GM23338 (cell line): ENCODE measurements around the gene ME1. TPM values are rescaled to one million over a fixed set of nuclear protein-coding genes. Genes with fewer than 3 reads are reported as not detected.
A peak's percentile ranks its signal among the peaks of the same experiment; 100 is the strongest.

Source experiments
- ATAC-seq: fragments of 200-7000 bp; cut with Tn5 transposase; 3 replicates; pipeline ENCODE4 v1.9.1; 2020
- DNase-seq: peaks from one replicate; pipeline ENCODE4 v3.0.0-alpha.2; 2015; ENCODE audit warnings: low spot score
- H2AFZ ChIP-seq: fragments of 200-600 bp; sonication (generic); 2 replicates; pipeline ENCODE4 v1.8.0; 2016; ENCODE audit warnings: antibody characterized with exemption, mild to moderate bottlenecking, moderate library complexity
- H3F3A ChIP-seq: fragments of 200-600 bp; sonication (generic); replicated peaks from 2 replicates; pipeline ENCODE4 v1.8.0; 2017; ENCODE audit warnings: antibody characterized with exemption, mixed run types, low read depth
- H3K27ac ChIP-seq: fragments of 200-600 bp; sonication (generic); 2 replicates; pipeline ENCODE4 v1.6.1; 2016; ENCODE audit warnings: low read depth
- H3K27me3 ChIP-seq: fragments of 200-600 bp; sonication (generic); 2 replicates; pipeline ENCODE4 v1.8.0; 2016; ENCODE audit warnings: mild to moderate bottlenecking, mixed run types, moderate library complexity; ENCODE audit not compliant: insufficient read depth
- H3K36me3 ChIP-seq: fragments of 200-600 bp; sonication (generic); 2 replicates; pipeline ENCODE4 v1.8.0; 2016; ENCODE audit warnings: mild to moderate bottlenecking; ENCODE audit not compliant: insufficient read depth
- H3K4me1 ChIP-seq: fragments of 200-600 bp; sonication (generic); 2 replicates; pipeline ENCODE4 v1.8.0; 2016; ENCODE audit warnings: mild to moderate bottlenecking, moderate library complexity; ENCODE audit not compliant: insufficient read depth
- H3K4me2 ChIP-seq: fragments of 200-600 bp; sonication (generic); 2 replicates; pipeline ENCODE4 v1.7.1; 2017; ENCODE audit warnings: mixed run types
- H3K4me3 ChIP-seq: fragments of 200-600 bp; sonication (generic); 2 replicates; pipeline ENCODE4 v1.6.1; 2016; ENCODE audit warnings: mixed run types
- H3K79me2 ChIP-seq: fragments of 200-600 bp; sonication (generic); replicated peaks from 2 replicates; pipeline ENCODE4 v1.8.0; 2017; ENCODE audit warnings: mild to moderate bottlenecking; ENCODE audit not compliant: insufficient read depth
- H3K9me2 ChIP-seq: fragments of 200-600 bp; sonication (generic); 2 replicates; pipeline ENCODE4 v1.8.0; 2017; ENCODE audit not compliant: insufficient read depth
- H4K20me1 ChIP-seq: fragments of 200-600 bp; sonication (generic); replicated peaks from 2 replicates; pipeline ENCODE4 v1.8.0; 2017; ENCODE audit warnings: mild to moderate bottlenecking; ENCODE audit not compliant: insufficient read depth
- H3K27ac Mint-ChIP-seq: 2 replicates; pipeline ENCODE4 v1.8.0; 2020; ENCODE audit warnings: inconsistent platforms, mild to moderate bottlenecking, moderate library complexity, mixed read lengths
- H3K27me3 Mint-ChIP-seq: 3 replicates; pipeline ENCODE4 v1.8.0; 2022; ENCODE audit warnings: low read depth, mild to moderate bottlenecking, moderate library complexity, mixed read lengths, inconsistent platforms; ENCODE audit not compliant: insufficient read depth, poor library complexity
- H3K36me3 Mint-ChIP-seq: 3 replicates; pipeline ENCODE4 v1.8.0; 2021; ENCODE audit warnings: low read depth, mild to moderate bottlenecking, inconsistent platforms, moderate library complexity, mixed read lengths
- H3K4me1 Mint-ChIP-seq: 3 replicates; pipeline ENCODE4 v1.8.0; 2020; ENCODE audit warnings: mild to moderate bottlenecking, inconsistent platforms, mixed read lengths
- H3K4me3 Mint-ChIP-seq: 3 replicates; pipeline ENCODE4 v1.8.0; 2021; ENCODE audit warnings: moderate library complexity, mild to moderate bottlenecking, inconsistent platforms, mixed read lengths
- H3K9me3 Mint-ChIP-seq: 3 replicates; pipeline ENCODE4 v1.8.0; 2020; ENCODE audit warnings: moderate library complexity, mild to moderate bottlenecking, inconsistent platforms, mixed read lengths
- CREB1 ChIP-seq: fragments of 250-450 bp; sonication (Bioruptor Pico); IDR thresholded peaks from 2 replicates; pipeline ENCODE4 v1.5.0; 2020; ENCODE audit warnings: low read depth, mild to moderate bottlenecking, moderate library complexity
- EZH2 ChIP-seq: fragments of 200-600 bp; sonication (generic); IDR thresholded peaks from one replicate; pipeline ENCODE4 v1.8.0; 2017; ENCODE audit warnings: antibody characterized with exemption, mild to moderate bottlenecking, low read depth; ENCODE audit not compliant: unreplicated experiment
- EZH2phosphoT487 ChIP-seq: fragments of 200-600 bp; sonication (generic); IDR thresholded peaks from one replicate; pipeline ENCODE4 v1.8.1; 2018; ENCODE audit warnings: antibody characterized with exemption; ENCODE audit not compliant: unreplicated experiment
- NANOG ChIP-seq: IDR thresholded peaks from 2 replicates; pipeline ENCODE4 v1.6.1; 2016; ENCODE audit warnings: antibody characterized with exemption, borderline replicate concordance
- POLR2AphosphoS5 ChIP-seq: IDR thresholded peaks from 2 replicates; pipeline ENCODE4 v1.6.1; 2016; ENCODE audit warnings: antibody characterized with exemption, low read depth
- REST ChIP-seq: IDR thresholded peaks from one replicate; pipeline ENCODE4 v1.6.1; 2018; ENCODE audit warnings: antibody characterized with exemption; ENCODE audit not compliant: unreplicated experiment
- polyA plus RNA-seq: library from polyadenylated mRNA; unstranded; fragments of >200 nt; fragmentation: Nextera tagmentation; extraction: Ambion mirVana; gene quantifications from 2 replicates; pipeline ENCODE4 v1.2.1, GENCODE V29; 2016
- total RNA-seq: library from RNA; depleted of rRNA; stranded (reverse); fragments of >200 nt; shearing (Covaris generic); gene quantifications from 2 replicates; pipeline ENCODE4 v1.2.3, GENCODE V29; 2014
- TF ChIP-seq, protein P1 (sequence below), 2 experiments: fragments of 200-600 bp in 1 of 2; sonication (generic) in 1 of 2; conservative IDR thresholded peaks; 2 replicates each; pipeline versions ENCODE4 v1.5.1 to v1.6.1; 2016 to 2017; ENCODE audit warnings: antibody characterized with exemption in 2 of 2, low read depth in 2 of 2, mild to moderate bottlenecking in 2 of 2, moderate library complexity in 1 of 2
- TF ChIP-seq, protein P2 (sequence below): fragments of 250-450 bp; sonication (Bioruptor Pico); IDR thresholded peaks from 2 replicates; pipeline ENCODE4 v1.5.0; 2020; ENCODE audit warnings: mild to moderate bottlenecking, moderate library complexity

The ME1 gene
- total and polyA plus RNA-seq, 2 experiments from 2014 or later: 6.4 to 8.0 TPM

DNA sequence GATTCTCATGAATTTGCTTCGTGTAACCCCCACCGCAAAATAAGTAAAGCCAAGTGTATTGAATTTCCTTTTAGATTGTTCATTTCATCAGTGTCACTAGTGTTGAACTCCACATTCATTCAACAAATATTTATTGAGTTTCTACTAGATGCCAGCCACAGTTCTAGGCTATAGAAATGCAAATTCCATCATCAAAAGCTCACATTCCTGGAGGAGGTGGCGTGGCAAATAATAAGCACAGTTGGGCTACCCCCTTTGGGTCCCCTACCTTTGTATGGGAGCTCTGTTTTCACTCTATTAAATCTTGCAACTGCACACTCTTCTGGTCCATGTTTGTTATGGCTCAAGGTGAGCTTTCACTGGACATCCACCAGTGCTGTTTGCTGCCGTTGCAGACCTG is 12.7 kb upstream of the ME1 start (continued):
- TF ChIP-seq POLR2AphosphoS5 (no peak), REST (no peak), EZH2 (no peak), CREB1 (CRISPR knock-in tag) (no peak), EZH2phosphoT487 (no peak)

GRCh38 chr6:83442752-83443151 is 11.9 kb upstream of the ME1 start:
- peaks cover 13% of the 10 kb centered on the region; the same call in 2 of the 3 replicates for H3K4me1 Mint-ChIP-seq
- no peaks in the 10 kb centered on the region for H3K36me3 ChIP-seq
- ATAC-seq: no peak
- no peak overlapping the region for H3K4me2 ChIP-seq
- DNase-seq: no peak
- H3K79me2 ChIP-seq: no peaks in the 10 kb centered on the region
- no peak overlapping the region for H3K4me3 Mint-ChIP-seq
- peaks cover 6% of the 10 kb centered on the region; the same call in 1 of the 2 replicates for H3K4me1 ChIP-seq
- H3K9me2 ChIP-seq: 0 out of 2 replicates have a peak, but pooled peaks cover 4% of the 10 kb centered on the region
- peak overlapping the region; percentile 38; the same call in 1 of the 2 replicates for H3K27ac Mint-ChIP-seq
- H2AFZ ChIP-seq: peak overlapping the region; percentile 44; the same call in 1 of the 2 replicates
- no peaks in the 10 kb centered on the region for H3K36me3 Mint-ChIP-seq
- H4K20me1 ChIP-seq: no peaks in the 10 kb centered on the region
- no peak overlapping the region for H3K27ac ChIP-seq
- no peak overlapping the region for H3K4me3 ChIP-seq
- H3K27me3 Mint-ChIP-seq: no peaks in the 10 kb centered on the region
- no peaks in the 10 kb centered on the region for H3K9me3 Mint-ChIP-seq
- no peaks in the 10 kb centered on the region for H3K27me3 ChIP-seq
- no peaks in the 10 kb centered on the region for H3F3A ChIP-seq
- no peak for TF ChIP-seq EZH2
- no peak for TF ChIP-seq CREB1 (CRISPR knock-in tag)
- no peak for TF ChIP-seq REST
- TF ChIP-seq, protein P1, sequence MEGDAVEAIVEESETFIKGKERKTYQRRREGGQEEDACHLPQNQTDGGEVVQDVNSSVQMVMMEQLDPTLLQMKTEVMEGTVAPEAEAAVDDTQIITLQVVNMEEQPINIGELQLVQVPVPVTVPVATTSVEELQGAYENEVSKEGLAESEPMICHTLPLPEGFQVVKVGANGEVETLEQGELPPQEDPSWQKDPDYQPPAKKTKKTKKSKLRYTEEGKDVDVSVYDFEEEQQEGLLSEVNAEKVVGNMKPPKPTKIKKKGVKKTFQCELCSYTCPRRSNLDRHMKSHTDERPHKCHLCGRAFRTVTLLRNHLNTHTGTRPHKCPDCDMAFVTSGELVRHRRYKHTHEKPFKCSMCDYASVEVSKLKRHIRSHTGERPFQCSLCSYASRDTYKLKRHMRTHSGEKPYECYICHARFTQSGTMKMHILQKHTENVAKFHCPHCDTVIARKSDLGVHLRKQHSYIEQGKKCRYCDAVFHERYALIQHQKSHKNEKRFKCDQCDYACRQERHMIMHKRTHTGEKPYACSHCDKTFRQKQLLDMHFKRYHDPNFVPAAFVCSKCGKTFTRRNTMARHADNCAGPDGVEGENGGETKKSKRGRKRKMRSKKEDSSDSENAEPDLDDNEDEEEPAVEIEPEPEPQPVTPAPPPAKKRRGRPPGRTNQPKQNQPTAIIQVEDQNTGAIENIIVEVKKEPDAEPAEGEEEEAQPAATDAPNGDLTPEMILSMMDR (conservative IDR thresholded peaks at IDR 0.05; ENCODE audit: low read depth in 2 of 2): no peak
- TF ChIP-seq NANOG: no peak
- TF ChIP-seq, protein P2, sequence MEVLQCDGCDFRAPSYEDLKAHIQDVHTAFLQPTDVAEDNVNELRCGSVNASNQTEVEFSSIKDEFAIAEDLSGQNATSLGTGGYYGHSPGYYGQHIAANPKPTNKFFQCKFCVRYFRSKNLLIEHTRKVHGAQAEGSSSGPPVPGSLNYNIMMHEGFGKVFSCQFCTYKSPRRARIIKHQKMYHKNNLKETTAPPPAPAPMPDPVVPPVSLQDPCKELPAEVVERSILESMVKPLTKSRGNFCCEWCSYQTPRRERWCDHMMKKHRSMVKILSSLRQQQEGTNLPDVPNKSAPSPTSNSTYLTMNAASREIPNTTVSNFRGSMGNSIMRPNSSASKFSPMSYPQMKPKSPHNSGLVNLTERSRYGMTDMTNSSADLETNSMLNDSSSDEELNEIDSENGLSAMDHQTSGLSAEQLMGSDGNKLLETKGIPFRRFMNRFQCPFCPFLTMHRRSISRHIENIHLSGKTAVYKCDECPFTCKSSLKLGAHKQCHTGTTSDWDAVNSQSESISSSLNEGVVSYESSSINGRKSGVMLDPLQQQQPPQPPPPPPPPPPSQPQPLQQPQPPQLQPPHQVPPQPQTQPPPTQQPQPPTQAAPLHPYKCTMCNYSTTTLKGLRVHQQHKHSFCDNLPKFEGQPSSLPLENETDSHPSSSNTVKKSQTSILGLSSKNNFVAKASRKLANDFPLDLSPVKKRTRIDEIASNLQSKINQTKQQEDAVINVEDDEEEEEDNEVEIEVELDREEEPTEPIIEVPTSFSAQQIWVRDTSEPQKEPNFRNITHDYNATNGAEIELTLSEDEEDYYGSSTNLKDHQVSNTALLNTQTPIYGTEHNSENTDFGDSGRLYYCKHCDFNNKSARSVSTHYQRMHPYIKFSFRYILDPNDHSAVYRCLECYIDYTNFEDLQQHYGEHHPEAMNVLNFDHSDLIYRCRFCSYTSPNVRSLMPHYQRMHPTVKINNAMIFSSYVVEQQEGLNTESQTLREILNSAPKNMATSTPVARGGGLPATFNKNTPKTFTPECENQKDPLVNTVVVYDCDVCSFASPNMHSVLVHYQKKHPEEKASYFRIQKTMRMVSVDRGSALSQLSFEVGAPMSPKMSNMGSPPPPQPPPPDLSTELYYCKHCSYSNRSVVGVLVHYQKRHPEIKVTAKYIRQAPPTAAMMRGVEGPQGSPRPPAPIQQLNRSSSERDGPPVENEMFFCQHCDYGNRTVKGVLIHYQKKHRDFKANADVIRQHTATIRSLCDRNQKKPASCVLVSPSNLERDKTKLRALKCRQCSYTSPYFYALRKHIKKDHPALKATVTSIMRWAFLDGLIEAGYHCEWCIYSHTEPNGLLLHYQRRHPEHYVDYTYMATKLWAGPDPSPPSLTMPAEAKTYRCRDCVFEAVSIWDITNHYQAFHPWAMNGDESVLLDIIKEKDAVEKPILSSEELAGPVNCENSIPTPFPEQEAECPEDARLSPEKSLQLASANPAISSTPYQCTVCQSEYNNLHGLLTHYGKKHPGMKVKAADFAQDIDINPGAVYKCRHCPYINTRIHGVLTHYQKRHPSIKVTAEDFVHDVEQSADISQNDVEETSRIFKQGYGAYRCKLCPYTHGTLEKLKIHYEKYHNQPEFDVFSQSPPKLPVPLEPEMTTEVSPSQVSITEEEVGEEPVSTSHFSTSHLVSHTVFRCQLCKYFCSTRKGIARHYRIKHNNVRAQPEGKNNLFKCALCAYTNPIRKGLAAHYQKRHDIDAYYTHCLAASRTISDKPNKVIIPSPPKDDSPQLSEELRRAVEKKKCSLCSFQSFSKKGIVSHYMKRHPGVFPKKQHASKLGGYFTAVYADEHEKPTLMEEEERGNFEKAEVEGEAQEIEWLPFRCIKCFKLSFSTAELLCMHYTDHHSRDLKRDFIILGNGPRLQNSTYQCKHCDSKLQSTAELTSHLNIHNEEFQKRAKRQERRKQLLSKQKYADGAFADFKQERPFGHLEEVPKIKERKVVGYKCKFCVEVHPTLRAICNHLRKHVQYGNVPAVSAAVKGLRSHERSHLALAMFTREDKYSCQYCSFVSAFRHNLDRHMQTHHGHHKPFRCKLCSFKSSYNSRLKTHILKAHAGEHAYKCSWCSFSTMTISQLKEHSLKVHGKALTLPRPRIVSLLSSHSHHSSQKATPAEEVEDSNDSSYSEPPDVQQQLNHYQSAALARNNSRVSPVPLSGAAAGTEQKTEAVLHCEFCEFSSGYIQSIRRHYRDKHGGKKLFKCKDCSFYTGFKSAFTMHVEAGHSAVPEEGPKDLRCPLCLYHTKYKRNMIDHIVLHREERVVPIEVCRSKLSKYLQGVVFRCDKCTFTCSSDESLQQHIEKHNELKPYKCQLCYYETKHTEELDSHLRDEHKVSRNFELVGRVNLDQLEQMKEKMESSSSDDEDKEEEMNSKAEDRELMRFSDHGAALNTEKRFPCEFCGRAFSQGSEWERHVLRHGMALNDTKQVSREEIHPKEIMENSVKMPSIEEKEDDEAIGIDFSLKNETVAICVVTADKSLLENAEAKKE (CRISPR knock-in tag): no peak
